GM12801 (cell line): ENCODE data around the gene VDAC2.

Experiments
- TF ChIP-seq, protein P1 (sequence below): IDR thresholded peaks from one replicate; pipeline ENCODE4 v1.5.1; 2011; ENCODE audit warnings: control low read depth; ENCODE audit not compliant: insufficient read length; ENCODE audit errors: extremely low read depth

The VDAC2 gene

DNA sequence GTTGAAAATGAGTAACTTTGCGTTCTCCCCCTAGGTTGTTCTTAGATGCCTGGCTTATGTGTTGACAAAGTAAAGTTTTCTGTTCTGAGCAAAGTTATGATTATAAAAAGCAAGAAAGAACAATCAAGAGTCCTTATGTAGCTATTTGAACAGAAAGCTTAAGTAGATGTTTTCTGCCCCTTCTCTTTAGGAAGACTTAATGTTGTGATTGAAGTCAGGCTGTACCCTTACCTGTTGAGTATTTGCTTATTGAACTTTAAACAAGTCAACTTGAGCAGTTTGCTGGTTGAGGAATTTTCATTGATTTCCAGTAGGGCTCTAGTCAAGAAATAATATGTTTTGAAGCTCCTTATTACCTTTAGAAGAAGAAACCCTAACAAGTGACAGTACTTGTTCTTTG lies 33.9 kb upstream of the VDAC2 start:
- TF ChIP-seq, protein P1, sequence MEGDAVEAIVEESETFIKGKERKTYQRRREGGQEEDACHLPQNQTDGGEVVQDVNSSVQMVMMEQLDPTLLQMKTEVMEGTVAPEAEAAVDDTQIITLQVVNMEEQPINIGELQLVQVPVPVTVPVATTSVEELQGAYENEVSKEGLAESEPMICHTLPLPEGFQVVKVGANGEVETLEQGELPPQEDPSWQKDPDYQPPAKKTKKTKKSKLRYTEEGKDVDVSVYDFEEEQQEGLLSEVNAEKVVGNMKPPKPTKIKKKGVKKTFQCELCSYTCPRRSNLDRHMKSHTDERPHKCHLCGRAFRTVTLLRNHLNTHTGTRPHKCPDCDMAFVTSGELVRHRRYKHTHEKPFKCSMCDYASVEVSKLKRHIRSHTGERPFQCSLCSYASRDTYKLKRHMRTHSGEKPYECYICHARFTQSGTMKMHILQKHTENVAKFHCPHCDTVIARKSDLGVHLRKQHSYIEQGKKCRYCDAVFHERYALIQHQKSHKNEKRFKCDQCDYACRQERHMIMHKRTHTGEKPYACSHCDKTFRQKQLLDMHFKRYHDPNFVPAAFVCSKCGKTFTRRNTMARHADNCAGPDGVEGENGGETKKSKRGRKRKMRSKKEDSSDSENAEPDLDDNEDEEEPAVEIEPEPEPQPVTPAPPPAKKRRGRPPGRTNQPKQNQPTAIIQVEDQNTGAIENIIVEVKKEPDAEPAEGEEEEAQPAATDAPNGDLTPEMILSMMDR, result no peak

DNA sequence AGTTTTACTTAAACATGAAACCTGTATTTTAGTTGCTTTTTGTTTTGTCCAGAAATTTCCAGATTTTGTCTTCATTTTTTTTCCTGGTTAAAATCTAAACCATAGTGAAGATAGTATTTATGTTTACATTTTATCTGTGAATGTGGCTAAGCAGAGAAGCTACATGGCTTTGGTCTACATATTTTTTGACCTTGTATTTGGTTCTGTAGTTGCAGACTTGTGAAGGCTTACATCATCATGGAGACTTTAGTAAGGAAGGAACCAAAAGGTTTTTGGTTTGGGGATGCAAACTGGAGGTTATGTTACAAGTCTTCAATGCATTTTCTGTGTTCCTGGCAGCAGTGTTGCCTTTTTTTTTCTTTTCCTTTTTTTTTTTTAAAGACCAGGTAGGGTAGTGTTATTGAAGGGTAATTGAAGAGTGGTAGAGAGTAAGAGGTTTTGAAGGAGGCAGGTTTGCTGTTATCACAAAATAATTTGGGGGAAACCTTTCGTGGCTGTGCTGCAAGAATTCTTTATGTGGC lies 30.9 kb upstream of the VDAC2 start:
- TF ChIP-seq, protein P1, result no peak

DNA sequence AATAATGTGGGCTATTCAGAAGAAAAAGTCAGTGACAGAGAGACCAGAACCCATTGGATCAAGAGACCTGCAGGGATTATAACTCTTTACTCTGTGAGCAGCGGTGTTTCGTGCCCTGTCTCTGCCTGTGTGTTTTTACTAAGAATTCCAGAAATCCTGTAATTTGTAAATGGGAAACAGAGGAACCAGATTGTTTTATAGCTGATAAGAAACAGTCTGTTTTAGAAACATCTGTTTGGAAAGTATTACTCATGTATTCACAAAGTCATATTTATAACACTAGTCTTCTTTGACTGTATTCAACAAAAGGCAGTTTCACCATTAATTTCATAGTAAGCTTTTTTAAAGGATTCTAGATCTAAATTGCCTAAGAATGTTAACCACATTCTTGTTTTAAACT lies 30.0 kb upstream of the VDAC2 start:
- TF ChIP-seq, protein P1, result no peak

GRCh38 chr10:75181073-75181472 lies 29.5 kb upstream of the VDAC2 start:
- TF ChIP-seq, protein P1, result no peak

GRCh38 chr10:75186310-75186709 lies 24.3 kb upstream of the VDAC2 start:
- TF ChIP-seq, protein P1, result no peak

DNA sequence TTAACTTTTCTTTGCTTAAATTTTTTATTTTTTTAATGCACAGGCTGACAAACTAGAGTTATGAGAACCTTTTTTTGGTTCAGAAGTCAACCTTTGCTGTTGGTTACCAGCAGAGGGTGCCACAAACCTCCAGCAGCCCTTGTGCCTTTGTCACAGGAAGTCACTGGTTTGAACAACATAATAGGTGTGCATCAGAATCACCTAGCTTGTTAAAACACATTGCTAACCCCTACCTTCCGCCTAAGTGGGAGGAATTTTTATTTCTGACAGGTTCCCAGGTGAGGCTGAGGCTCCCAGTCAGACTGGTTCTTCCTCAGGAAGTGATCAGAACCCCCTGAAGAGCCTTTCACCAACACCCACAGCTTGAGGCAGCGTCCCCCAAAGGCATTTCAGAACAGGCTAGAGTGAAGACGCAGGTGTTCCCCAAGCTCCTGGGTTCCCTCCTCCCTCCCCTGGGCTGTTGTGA lies 22.6 kb upstream of the VDAC2 start:
- TF ChIP-seq, protein P1, result no peak

GRCh38 chr10:75189266-75190096 lies 21.1 kb upstream of the VDAC2 start:
- TF ChIP-seq, protein P1, result no peak
